Caco-2 (cell line): Measurements from ENCODE around the gene SPAAR. TPM values are rescaled to one million over a fixed set of nuclear protein-coding genes. Genes with fewer than 3 reads are reported as not detected.

ENCODE experiments used
- BruUV-seq: library from RNA; stranded (reverse); fragments of 400-500 nt; replicated peaks from 2 replicates; lab custom pipeline; 2021; lab: Mats Ljungman, UMichigan
- CTCF ChIA-PET: fragments of 300-600 bp; sonication (Branson Sonifier 250); formaldehyde crosslinking; loops from one replicate; lab custom pipeline; 2022; ENCODE audit warnings: antibody characterized with exemption; lab: Charles Lee
- POLR2A ChIA-PET: fragments of 300-600 bp; sonication (Branson Sonifier 250); formaldehyde crosslinking; loops from one replicate; lab custom pipeline; 2022; ENCODE audit warnings: antibody characterized with exemption; lab: Charles Lee
- DNase-seq, 2 experiments: peaks; one replicate each; pipeline versions ENCODE4 v3.0.0 to v3.0.0-alpha.2; 2020 to 2022
- H3K27me3 ChIP-seq: replicated peaks from 2 replicates; pipeline ENCODE4 v1.6.0; 2011; ENCODE audit warnings: low read length; ENCODE audit not compliant: control insufficient read depth, insufficient read depth
- H3K36me3 ChIP-seq: 2 replicates; pipeline ENCODE4 v1.5.1; 2011; ENCODE audit warnings: low read length; ENCODE audit not compliant: control insufficient read depth, insufficient read depth
- H3K4me1 ChIP-seq: fragments of 250-450 bp; sonication (Bioruptor Pico); 2 replicates; pipeline ENCODE4 v1.5.1; 2020; ENCODE audit warnings: mild to moderate bottlenecking
- H3K4me3 ChIP-seq: 2 replicates; pipeline ENCODE4 v1.5.1; 2011; ENCODE audit warnings: low read depth, mild to moderate bottlenecking, control low read depth, low read length
- H3K9me3 ChIP-seq: fragments of 250-450 bp; sonication (Bioruptor Pico); 2 replicates; pipeline ENCODE4 v1.5.1; 2020; ENCODE audit warnings: mild to moderate bottlenecking, moderate library complexity
- H3K27ac Mint-ChIP-seq: one replicate; pipeline ENCODE4 v1.8.0; 2022; ENCODE audit warnings: mixed read lengths; ENCODE audit not compliant: unreplicated experiment
- H3K27me3 Mint-ChIP-seq: one replicate; pipeline ENCODE4 v1.8.0; 2022; ENCODE audit warnings: mixed read lengths; ENCODE audit not compliant: insufficient read depth, unreplicated experiment
- H3K36me3 Mint-ChIP-seq: one replicate; pipeline ENCODE4 v1.8.0; 2022; ENCODE audit warnings: mild to moderate bottlenecking, mixed read lengths; ENCODE audit not compliant: insufficient read depth, unreplicated experiment
- H3K4me1 Mint-ChIP-seq: one replicate; pipeline ENCODE4 v1.8.0; 2022; ENCODE audit warnings: low read depth, mixed read lengths; ENCODE audit not compliant: unreplicated experiment
- H3K4me3 Mint-ChIP-seq: one replicate; pipeline ENCODE4 v1.8.0; 2022; ENCODE audit warnings: mild to moderate bottlenecking, moderate library complexity, mixed read lengths; ENCODE audit not compliant: unreplicated experiment
- H3K9me3 Mint-ChIP-seq: one replicate; pipeline ENCODE4 v1.8.0; 2022; ENCODE audit warnings: mixed read lengths; ENCODE audit not compliant: unreplicated experiment
- CTCF ChIP-seq, 2 experiments: fragments of 200-600 bp in 1 of 2; IDR thresholded peaks; 1 replicate in 1 of 2; 2 replicates in 1 of 2; pipeline versions ENCODE4 v1.5.1 to v1.8.0; 2011 to 2022; ENCODE audit warnings: antibody characterized with exemption in 1 of 2, control low read depth in 1 of 2, inconsistent platforms in 1 of 2, low read depth in 1 of 2, low read length in 1 of 2, mild to moderate bottlenecking in 1 of 2, moderate library complexity in 1 of 2; ENCODE audit not compliant: insufficient read depth in 1 of 2, severe bottlenecking in 1 of 2, unreplicated experiment in 1 of 2
- intact Hi-C: fragments of 100-400 bp; cut with micrococcal nuclease; formaldehyde crosslinking; loops from one replicate; pipeline ENCODE4 v1.10.0; 2022; ENCODE audit not compliant: unreplicated experiment
- total RNA-seq: library from RNA; stranded (reverse); gene quantifications from 2 replicates; pipeline ENCODE4 v1.2.3, GENCODE V29; 2022

Gene SPAAR
- total RNA-seq, 1 experiment from 2014 or later: not detected

DNA sequence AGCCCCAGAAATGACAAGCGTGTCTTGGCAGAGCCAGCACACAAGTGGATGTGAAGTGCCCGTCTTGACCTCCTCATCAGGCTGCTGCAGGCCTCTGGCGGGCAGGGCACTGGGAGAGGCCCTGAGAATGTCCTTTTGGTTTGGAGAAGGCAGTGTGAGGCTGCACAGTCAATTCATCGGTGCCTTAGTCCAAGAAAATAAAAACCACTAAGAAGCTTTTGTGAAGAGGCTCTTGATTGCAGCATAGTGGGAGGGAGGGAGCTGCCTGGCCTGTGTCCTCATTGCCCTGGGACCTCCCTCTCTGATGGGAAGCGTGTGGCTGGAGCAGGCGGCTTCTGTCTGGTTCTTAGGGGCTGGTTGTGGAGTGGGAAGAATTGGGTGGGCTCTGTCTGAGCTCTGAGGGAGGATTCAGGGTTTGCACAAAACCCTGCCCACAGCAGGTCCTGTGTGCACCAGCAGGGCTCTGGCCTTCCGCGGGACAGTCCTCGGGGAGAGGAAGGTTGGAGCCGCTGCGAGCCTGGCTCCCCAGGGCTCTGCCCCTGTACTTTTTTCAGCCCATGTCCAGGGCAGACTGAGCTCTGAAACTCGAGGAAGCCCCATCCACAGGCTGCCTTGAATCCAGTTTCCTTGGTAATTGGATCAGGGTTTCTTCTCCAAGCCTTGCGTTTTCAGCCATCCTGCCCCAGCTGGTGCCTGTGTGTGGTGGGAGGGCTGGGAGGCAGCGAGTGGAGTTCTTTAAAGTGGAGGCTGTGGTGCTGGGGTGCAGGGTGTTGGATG lies 2.2 kb upstream of the SPAAR start:
- DNase-seq: no peak
- Mint-ChIP-seq H3K4me1 (peaks cover 10% of the 10 kb centered on the region), H3K4me3 (no peak overlapping the region), H3K9me3 (no peaks in the 10 kb centered on the region), H3K27me3 (no peaks in the 10 kb centered on the region), H3K27ac (peak overlapping the region; percentile 9), H3K36me3 (no peaks in the 10 kb centered on the region)
- intact Hi-C loops: loop anchor here (2.0 kb wide), 1 partner anchor 38 kb away; no protein-coding TSS in a partner anchor
- POLR2A ChIA-PET: no interaction called here
- CTCF ChIA-PET: no interaction called here
- no peaks in the 10 kb centered on the region for H3K9me3 ChIP-seq
- no peaks in the 10 kb centered on the region for H3K27me3 ChIP-seq
- H3K36me3 ChIP-seq: no peaks in the 10 kb centered on the region
- peaks cover 34% of the 10 kb centered on the region for H3K4me1 ChIP-seq
- H3K4me3 ChIP-seq: no peak overlapping the region
- no TSS peak for BruUV-seq
- no peak for TF ChIP-seq CTCF (IDR thresholded peaks at IDR 0.05; ENCODE audit: insufficient read depth in 1 of 2, low read depth in 1 of 2, low read length in 1 of 2, severe bottlenecking in 1 of 2, unreplicated experiment in 1 of 2)

DNA sequence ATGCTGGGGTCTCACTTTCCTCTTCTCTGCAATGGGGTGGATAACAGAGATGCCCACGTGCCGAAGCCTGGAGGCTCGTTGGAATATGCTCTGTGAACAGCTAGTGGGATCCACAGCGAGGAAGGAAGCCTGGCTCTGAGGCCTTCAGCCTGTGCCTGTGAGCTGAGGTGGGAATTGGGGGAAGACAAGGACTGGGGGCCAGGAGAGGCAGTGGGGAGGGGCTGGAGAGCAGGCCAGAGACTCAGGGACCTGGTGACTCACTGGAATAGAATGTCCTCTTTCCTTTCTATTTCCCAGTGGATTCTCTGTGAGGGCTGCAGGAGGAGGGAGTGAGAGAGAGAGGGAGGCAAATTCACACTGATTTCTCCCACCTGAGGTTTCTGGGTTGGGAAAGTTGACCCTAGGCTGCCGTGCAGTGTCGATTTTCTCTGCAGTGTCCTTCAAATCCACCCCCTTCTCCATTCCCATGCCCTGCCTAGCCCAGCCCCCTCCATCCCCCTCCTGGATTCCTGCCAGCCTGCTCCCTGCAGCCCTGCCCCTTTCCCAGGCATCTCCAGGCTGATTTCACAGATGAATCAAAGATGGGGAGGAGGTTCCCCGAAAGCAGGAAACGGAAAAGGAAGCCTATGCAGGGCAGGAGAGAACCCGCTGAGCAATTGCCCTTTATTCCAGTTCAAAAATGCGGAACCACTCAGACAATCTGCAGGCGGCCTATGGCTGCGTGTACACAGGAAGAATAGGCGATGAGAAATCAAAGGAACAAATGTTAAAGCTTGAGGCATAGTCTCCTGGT lies 1.4 kb upstream of the SPAAR start:
- DNase-seq: no peak
- no peak for TF ChIP-seq CTCF (IDR thresholded peaks at IDR 0.05; ENCODE audit: insufficient read depth in 1 of 2, low read depth in 1 of 2, low read length in 1 of 2, severe bottlenecking in 1 of 2, unreplicated experiment in 1 of 2)
- H3K4me3 Mint-ChIP-seq: no peak overlapping the region
- POLR2A ChIA-PET: no interaction called here
- H3K36me3 Mint-ChIP-seq: no peaks in the 10 kb centered on the region
- Histone ChIP-seq H3K27me3 (no peaks in the 10 kb centered on the region), H3K4me3 (no peak overlapping the region), H3K9me3 (no peaks in the 10 kb centered on the region), H3K4me1 (peaks cover 34% of the 10 kb centered on the region), H3K36me3 (no peaks in the 10 kb centered on the region)
- peaks cover 2% of the 10 kb centered on the region for H3K4me1 Mint-ChIP-seq
- CTCF ChIA-PET: no interaction called here
- no peaks in the 10 kb centered on the region for H3K9me3 Mint-ChIP-seq
- intact Hi-C loops: loop anchor here (2.0 kb wide), 1 partner anchor 37 kb away; no protein-coding TSS in a partner anchor
- H3K27ac Mint-ChIP-seq: peak overlapping the region; percentile 9
- BruUV-seq: no TSS peak
- H3K27me3 Mint-ChIP-seq: no peaks in the 10 kb centered on the region

- Histone ChIP-seq H3K4me3 (no peak overlapping the region), H3K9me3 (no peaks in the 10 kb centered on the region), H3K27me3 (no peaks in the 10 kb centered on the region), H3K4me1 (peaks cover 34% of the 10 kb centered on the region), H3K36me3 (no peaks in the 10 kb centered on the region)
- intact Hi-C loops: no loop called here
- H3K27me3 Mint-ChIP-seq: no peaks in the 10 kb centered on the region
- no peak overlapping the region for H3K4me3 Mint-ChIP-seq
- TF ChIP-seq CTCF (IDR thresholded peaks at IDR 0.05; ENCODE audit: insufficient read depth in 1 of 2, low read depth in 1 of 2, low read length in 1 of 2, severe bottlenecking in 1 of 2, unreplicated experiment in 1 of 2): no peak
- CTCF ChIA-PET: no interaction called here
- H3K9me3 Mint-ChIP-seq: no peaks in the 10 kb centered on the region
- no peaks in the 10 kb centered on the region for H3K36me3 Mint-ChIP-seq
- no peak for DNase-seq
- H3K4me1 Mint-ChIP-seq: no peaks in the 10 kb centered on the region
- BruUV-seq: no TSS peak
- peak overlapping the region; percentile 38 for H3K27ac Mint-ChIP-seq
- POLR2A ChIA-PET: no interaction called here
Measured at GRCh38 chr9:35908504-35909125, 675 bp upstream of the SPAAR start.
